Breast epithelium (tissue), 3 donors: ENCODE results near the gene STRADA.

Experiments
- POLR2A ChIP-seq: fragments of 450-650 bp; IDR thresholded peaks from one replicate; pipeline ENCODE4 v1.6.1; 2016; ENCODE audit warnings: antibody characterized with exemption, mild to moderate bottlenecking, moderate library complexity
- POLR2AphosphoS5 ChIP-seq, 3 donors: sonication (generic); formaldehyde crosslinking; IDR thresholded peaks; one replicate each; pipeline ENCODE4 v1.6.1; 2017; ENCODE audit warnings: antibody characterized with exemption in 3 of 3

DNA sequence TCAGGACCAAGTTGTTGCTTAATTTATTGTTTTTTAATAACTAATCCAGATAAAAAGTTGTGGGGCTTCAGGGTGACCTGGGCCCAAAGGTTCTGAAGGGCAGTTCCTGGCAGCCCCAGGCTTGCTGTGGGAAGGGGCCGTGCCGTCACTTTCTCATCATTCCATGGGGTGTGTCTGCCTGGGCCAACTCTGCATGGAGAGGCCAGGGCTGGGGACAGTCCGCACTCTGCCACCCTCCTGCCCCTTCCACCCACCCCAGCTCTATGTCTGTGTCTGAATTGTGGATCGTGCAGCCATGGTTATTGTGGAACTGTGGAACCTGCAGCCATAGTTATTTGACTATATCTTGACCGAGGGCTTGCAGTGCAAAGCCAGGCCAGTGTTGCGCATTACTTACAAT, 45.7 kb downstream of the STRADA start:
- TF ChIP-seq POLR2A (no peak), POLR2AphosphoS5 (IDR thresholded peaks at IDR 0.05) (no peak)
